Neural cell (in vitro differentiated cells): ENCODE results near the gene ICE1. TPM values are rescaled to one million over a fixed set of nuclear protein-coding genes. Genes with fewer than 3 reads are reported as not detected.

Source experiments
- H2AFZ ChIP-seq: fragments of 200-600, 300-800 bp; sonication (generic), shearing (Covaris generic); 2 replicates; pipeline ENCODE4 v1.6.0; 2014; ENCODE audit warnings: low read depth, mild to moderate bottlenecking, antibody characterized with exemption, low read length, moderate library complexity
- H3F3A ChIP-seq: fragments of 200-600 bp; shearing (Covaris generic); 2 replicates; pipeline ENCODE4 v1.6.1; 2016; ENCODE audit warnings: mild to moderate bottlenecking, moderate library complexity, mixed read lengths, antibody characterized with exemption, low read length; ENCODE audit not compliant: insufficient read depth, poor library complexity, severe bottlenecking
- H3K27ac ChIP-seq: fragments of 200-600, 300-800 bp; sonication (generic), shearing (Covaris generic); 2 replicates; pipeline ENCODE4 v1.5.1; 2014; ENCODE audit warnings: mild to moderate bottlenecking, low read length, moderate library complexity
- H3K27me3 ChIP-seq: fragments of 300-800, 200-600 bp; sonication (generic), shearing (Covaris generic); 2 replicates; pipeline ENCODE4 v1.6.0; 2014; ENCODE audit warnings: mild to moderate bottlenecking, low read depth, low read length, moderate library complexity; ENCODE audit not compliant: insufficient read depth
- H3K36me3 ChIP-seq: fragments of 300-800, 200-600 bp; sonication (generic), shearing (Covaris generic); 2 replicates; pipeline ENCODE4 v1.5.1; 2014; ENCODE audit warnings: mild to moderate bottlenecking, antibody characterized with exemption, low read length, moderate library complexity; ENCODE audit not compliant: insufficient read depth
- H3K4me2 ChIP-seq: fragments of 300-800, 200-600 bp; sonication (generic), shearing (Covaris generic); 2 replicates; pipeline ENCODE4 v1.6.0; 2014; ENCODE audit warnings: mild to moderate bottlenecking, low read length
- H3K4me3 ChIP-seq: fragments of 300-800, 200-600 bp; sonication (generic), shearing (Covaris generic); 2 replicates; pipeline ENCODE4 v1.5.1; 2014; ENCODE audit warnings: mild to moderate bottlenecking, low read length, moderate library complexity
- H3K79me2 ChIP-seq: fragments of 200-600 bp; shearing (Covaris generic); replicated peaks from 2 replicates; pipeline ENCODE4 v1.6.0; 2014; ENCODE audit warnings: mild to moderate bottlenecking, low read length, moderate library complexity; ENCODE audit not compliant: insufficient read depth
- H3K9ac ChIP-seq: fragments of 300-800, 200-600 bp; sonication (generic), shearing (Covaris generic); 2 replicates; pipeline ENCODE4 v1.6.1; 2016; ENCODE audit warnings: mild to moderate bottlenecking, low read length, mixed read lengths
- H3K9me2 ChIP-seq: fragments of 200-600 bp; shearing (Covaris generic); 2 replicates; pipeline ENCODE4 v1.6.1; 2016; ENCODE audit warnings: mild to moderate bottlenecking, low read length, mixed read lengths; ENCODE audit not compliant: insufficient read depth
- H3K9me3 ChIP-seq: fragments of 200-600, 300-800 bp; sonication (generic), shearing (Covaris generic); 2 replicates; pipeline ENCODE4 v1.6.1; 2016; ENCODE audit warnings: mild to moderate bottlenecking, mixed run types, low read length, moderate library complexity, mixed read lengths
- H4K20me1 ChIP-seq: fragments of 200-600 bp; shearing (Covaris generic); 2 replicates; pipeline ENCODE4 v1.6.1; 2016; ENCODE audit warnings: mild to moderate bottlenecking, mixed run types; ENCODE audit not compliant: insufficient read depth
- CTCF ChIP-seq: fragments of 450-650 bp; IDR thresholded peaks from 2 replicates; pipeline ENCODE4 v1.5.1; 2014; ENCODE audit warnings: antibody characterized with exemption, mild to moderate bottlenecking, moderate library complexity; ENCODE audit not compliant: poor library complexity, severe bottlenecking
- EP300 ChIP-seq: fragments of 450-650 bp; conservative IDR thresholded peaks from 2 replicates; pipeline ENCODE4 v1.6.1; 2014; ENCODE audit warnings: antibody characterized with exemption, mild to moderate bottlenecking, moderate library complexity; ENCODE audit not compliant: poor library complexity, severe bottlenecking
- EZH2 ChIP-seq: fragments of 200-600, 300-800 bp; shearing (Covaris generic), sonication (generic); IDR thresholded peaks from 2 replicates; pipeline ENCODE4 v1.6.1; 2014; ENCODE audit warnings: antibody characterized with exemption, low read length, borderline replicate concordance, mild to moderate bottlenecking; ENCODE audit not compliant: insufficient read depth, poor library complexity, severe bottlenecking
- MXI1 ChIP-seq: fragments of 450-650 bp; conservative IDR thresholded peaks from 2 replicates; pipeline ENCODE4 v1.6.1; 2014; ENCODE audit warnings: antibody characterized with exemption, mild to moderate bottlenecking; ENCODE audit not compliant: poor library complexity, severe bottlenecking
- POLR2AphosphoS5 ChIP-seq: IDR thresholded peaks from 2 replicates; pipeline ENCODE4 v1.6.1; 2012
- RAD21 ChIP-seq: fragments of 450-650 bp; conservative IDR thresholded peaks from 2 replicates; pipeline ENCODE4 v1.6.1; 2014; ENCODE audit warnings: antibody characterized with exemption, mild to moderate bottlenecking, moderate library complexity
- REST ChIP-seq: IDR thresholded peaks from 2 replicates; pipeline ENCODE4 v1.6.1; 2012; ENCODE audit warnings: borderline replicate concordance
- SMC3 ChIP-seq: fragments of 450-650 bp; conservative IDR thresholded peaks from 2 replicates; pipeline ENCODE4 v1.6.1; 2014; ENCODE audit warnings: antibody characterized with exemption, mild to moderate bottlenecking, moderate library complexity; ENCODE audit not compliant: poor library complexity
- TAF1 ChIP-seq: IDR thresholded peaks from 2 replicates; pipeline ENCODE4 v1.6.1; 2012; ENCODE audit warnings: low read depth
- polyA plus RNA-seq: library from polyadenylated mRNA; depleted of rRNA; stranded (reverse); fragments of >200 nt; gene quantifications from 2 replicates; pipeline ENCODE4 v1.2.3, GENCODE V29; 2014

The ICE1 gene
- polyA plus RNA-seq, 1 donor from 2014 or later: 22.1 TPM

- Histone ChIP-seq H3K4me2 (no peak overlapping the region), H4K20me1 (no peaks in the 10 kb centered on the region), H3K27me3 (no peaks in the 10 kb centered on the region), H3K9me3 (no peaks in the 10 kb centered on the region), H3K27ac (no peak overlapping the region), H3K9ac (no peak overlapping the region), H3K36me3 (peaks cover 3% of the 10 kb centered on the region), H3K4me3 (no peak overlapping the region), H3K9me2 (no peaks in the 10 kb centered on the region), H2AFZ (no peak overlapping the region), H3F3A (no peaks in the 10 kb centered on the region), H3K79me2 (no peaks in the 10 kb centered on the region)
- TF ChIP-seq EP300: no peak
- TF ChIP-seq MXI1: no peak
- no peak for TF ChIP-seq EZH2
- no peak for TF ChIP-seq SMC3
- TF ChIP-seq REST: no peak
- no peak for TF ChIP-seq CTCF
- no peak for TF ChIP-seq TAF1
- TF ChIP-seq RAD21: no peak
Measured at GRCh38 chr5:5483350-5483749, 60.9 kb downstream of the ICE1 start.

GRCh38 chr5:5483880-5484598 lies 61.6 kb downstream of the ICE1 start:
- Histone ChIP-seq H3K27me3 (no peaks in the 10 kb centered on the region), H3K36me3 (peaks cover 3% of the 10 kb centered on the region), H3K4me3 (no peak overlapping the region), H3K9ac (no peak overlapping the region), H3K27ac (no peak overlapping the region), H3K9me3 (no peaks in the 10 kb centered on the region), H2AFZ (no peak overlapping the region), H3K9me2 (no peaks in the 10 kb centered on the region), H3K4me2 (no peak overlapping the region), H3F3A (no peaks in the 10 kb centered on the region), H3K79me2 (no peaks in the 10 kb centered on the region), H4K20me1 (no peaks in the 10 kb centered on the region)
- no peak for TF ChIP-seq MXI1
- no peak for TF ChIP-seq SMC3
- TF ChIP-seq EZH2: no peak
- TF ChIP-seq EP300: no peak
- TF ChIP-seq TAF1: no peak
- no peak for TF ChIP-seq CTCF
- TF ChIP-seq REST: no peak
- no peak for TF ChIP-seq RAD21
- no peak for TF ChIP-seq POLR2AphosphoS5
